ENCODE measurements around the gene MAN1A2.

MAN1A2 gene

DNA sequence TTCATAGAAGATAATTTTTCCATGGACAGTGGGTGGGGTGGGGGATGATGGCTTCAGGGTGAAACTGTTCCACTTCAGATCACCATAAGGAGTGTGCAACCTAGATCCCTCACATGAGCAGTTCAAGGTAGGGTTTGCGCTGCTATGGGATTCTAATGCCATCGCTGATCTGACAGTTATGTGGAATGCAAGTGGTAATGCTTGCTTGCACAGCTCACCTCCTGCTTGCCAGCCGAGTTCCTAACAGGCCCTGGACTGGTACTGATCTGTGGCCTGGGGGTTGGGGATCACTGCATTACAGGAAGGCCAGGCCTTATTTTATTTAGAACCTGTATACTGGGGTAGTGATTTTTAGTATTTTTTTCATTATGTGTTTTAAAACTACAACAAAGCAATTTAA lies 22.0 kb downstream of the MAN1A2 start:
- H3K9me3 ChIP-seq (replicated peaks in 1 of 11) = peaks cover 8 to 43% (median 12%) of the 10 kb centered on the region in 11 experiments; a peak in 20 of 22 replicates
- TF ChIP-seq Cebpa-rat (IDR thresholded peaks at IDR 0.05) = no peak
- no peak overlapping the region for H3K4me3 ChIP-seq
- H3K9ac ChIP-seq = no peak overlapping the region
- H3K27me3 ChIP-seq = no peaks in the 10 kb centered on the region
- H4K20me1 ChIP-seq = peaks cover 0 to 88% (median 31%) of the 10 kb centered on the region in 11 experiments; a peak in 14 of 22 replicates
- peaks cover 4 to 12% (median 7%) of the 10 kb centered on the region in 10 experiments; a peak in 14 of 20 replicates for H3K4me1 ChIP-seq
- H3K27ac ChIP-seq = no peak overlapping the region
- H3K4me2 ChIP-seq = no peak overlapping the region
- peaks cover 0 to 11% (median 0%) of the 10 kb centered on the region in 11 experiments; a peak in 2 of 22 replicates for H3K36me3 ChIP-seq

GRCh38 chr1:117389779-117390178 lies 22.5 kb downstream of the MAN1A2 start:
- Histone ChIP-seq H3K4me3 (no peak overlapping the region), H3K9me3 (replicated peaks in 1 of 11) (peaks cover 3 to 38% (median 8%) of the 10 kb centered on the region in 11 experiments; a peak in 17 of 22 replicates), H3K9ac (no peak overlapping the region), H3K4me2 (no peak overlapping the region), H4K20me1 (peaks cover 0 to 90% (median 36%) of the 10 kb centered on the region in 11 experiments; a peak in 14 of 22 replicates), H3K27ac (no peak overlapping the region), H3K4me1 (peaks cover 4 to 12% (median 7%) of the 10 kb centered on the region in 10 experiments; a peak in 14 of 20 replicates), H3K27me3 (no peaks in the 10 kb centered on the region), H3K36me3 (peaks cover 0 to 8% (median 0%) of the 10 kb centered on the region in 11 experiments; a peak in 2 of 22 replicates)
- TF ChIP-seq Cebpa-rat (IDR thresholded peaks at IDR 0.05) = no peak

DNA sequence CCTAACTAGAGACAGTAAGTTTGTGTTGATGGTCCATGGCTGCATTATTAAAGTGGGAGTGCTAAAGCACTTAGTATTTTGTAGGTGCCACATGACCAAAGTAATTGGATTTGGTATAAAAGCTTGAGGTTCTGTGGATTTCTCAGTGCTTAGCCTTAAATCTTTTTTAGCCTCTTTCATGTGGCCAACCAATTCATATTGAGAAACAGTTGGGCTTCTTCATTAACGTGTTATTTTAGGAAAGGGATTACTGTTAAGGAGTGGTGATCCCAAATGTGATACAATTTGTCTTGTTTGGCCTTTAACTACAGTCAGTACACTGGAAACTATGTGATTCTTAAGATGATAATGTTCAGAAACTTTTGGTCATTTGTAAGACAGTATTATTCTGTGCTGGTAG lies 25.5 kb downstream of the MAN1A2 start:
- Histone ChIP-seq H3K9ac (no peak overlapping the region), H4K20me1 (peaks cover 0 to 89% (median 27%) of the 10 kb centered on the region in 11 experiments; a peak in 13 of 22 replicates), H3K27ac (no peak overlapping the region), H3K4me2 (no peak overlapping the region), H3K36me3 (peaks cover 0 to 5% (median 0%) of the 10 kb centered on the region in 11 experiments; a peak in 1 of 22 replicates), H3K4me3 (no peak overlapping the region), H3K9me3 (replicated peaks in 1 of 11) (peaks cover 0 to 28% (median 3%) of the 10 kb centered on the region in 11 experiments; a peak in 10 of 22 replicates), H3K4me1 (peaks cover 4 to 8% (median 6%) of the 10 kb centered on the region in 10 experiments; a peak in 14 of 20 replicates), H3K27me3 (no peaks in the 10 kb centered on the region)
- no peak for TF ChIP-seq Cebpa-rat (IDR thresholded peaks at IDR 0.05)

- Histone ChIP-seq H3K4me1 (no peaks in the 10 kb centered on the region), H3K27ac (no peak overlapping the region), H3K9me3 (replicated peaks in 1 of 11) (peaks cover 7 to 34% (median 22%) of the 10 kb centered on the region in 11 experiments; a peak in 18 of 22 replicates), H4K20me1 (peaks cover 0 to 93% (median 28%) of the 10 kb centered on the region in 11 experiments; a peak in 10 of 22 replicates), H3K9ac (no peak overlapping the region), H3K36me3 (peaks cover 0 to 12% (median under 1%) of the 10 kb centered on the region in 11 experiments; a peak in 4 of 22 replicates), H3K27me3 (no peaks in the 10 kb centered on the region), H3K4me3 (no peak overlapping the region), H3K4me2 (no peak overlapping the region)
- no peak for TF ChIP-seq Cebpa-rat (IDR thresholded peaks at IDR 0.05)
These were observed 28.8 kb downstream of the MAN1A2 start for GRCh38 chr1:117396074-117396473.

DNA sequence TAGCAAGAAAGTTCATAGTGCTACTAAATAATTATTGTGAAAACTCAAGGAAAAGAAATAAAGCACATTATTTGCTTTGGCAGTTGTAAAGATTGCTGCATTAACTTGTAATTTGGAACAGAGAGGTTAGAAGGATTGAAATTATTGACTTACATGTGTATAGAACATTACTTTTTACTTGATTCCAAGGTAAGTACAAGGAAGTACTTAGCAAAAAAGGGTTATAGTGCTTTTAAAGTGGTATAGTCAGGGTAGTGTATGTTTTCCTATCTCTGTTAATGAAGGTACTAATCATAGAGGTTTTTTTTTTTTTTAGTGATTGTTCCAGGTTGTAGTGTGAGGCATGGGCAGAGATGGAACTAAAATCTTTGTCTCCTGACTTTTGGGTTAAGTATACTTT lies 29.4 kb downstream of the MAN1A2 start:
- Histone ChIP-seq H3K4me1 (no peaks in the 10 kb centered on the region), H3K4me2 (no peak overlapping the region), H3K27me3 (no peaks in the 10 kb centered on the region), H4K20me1 (peaks cover 0 to 95% (median 28%) of the 10 kb centered on the region in 11 experiments; a peak in 10 of 22 replicates), H3K9me3 (replicated peaks in 1 of 11) (peaks cover 7 to 39% (median 28%) of the 10 kb centered on the region in 11 experiments; a peak in 20 of 22 replicates), H3K4me3 (no peak overlapping the region), H3K27ac (no peak overlapping the region), H3K9ac (no peak overlapping the region), H3K36me3 (peaks cover 0 to 18% (median 5%) of the 10 kb centered on the region in 11 experiments; a peak in 8 of 22 replicates)
- TF ChIP-seq Cebpa-rat (IDR thresholded peaks at IDR 0.05) = no peak

GRCh38 chr1:117398957-117399356 lies 31.7 kb downstream of the MAN1A2 start:
- H3K9me3 ChIP-seq (replicated peaks in 1 of 11) = peaks cover 26 to 57% (median 42%) of the 10 kb centered on the region in 11 experiments
- TF ChIP-seq Cebpa-rat (IDR thresholded peaks at IDR 0.05) = no peak
- no peaks in the 10 kb centered on the region for H3K27me3 ChIP-seq
- no peak overlapping the region for H3K4me2 ChIP-seq
- peaks cover 22 to 41% (median 27%) of the 10 kb centered on the region in 11 experiments for H3K36me3 ChIP-seq
- no peak overlapping the region for H3K9ac ChIP-seq
- H4K20me1 ChIP-seq = peaks cover 0 to 78% (median 20%) of the 10 kb centered on the region in 11 experiments; a peak in 9 of 22 replicates
- H3K4me3 ChIP-seq = no peak overlapping the region
- no peaks in the 10 kb centered on the region for H3K4me1 ChIP-seq
- no peak overlapping the region for H3K27ac ChIP-seq

DNA sequence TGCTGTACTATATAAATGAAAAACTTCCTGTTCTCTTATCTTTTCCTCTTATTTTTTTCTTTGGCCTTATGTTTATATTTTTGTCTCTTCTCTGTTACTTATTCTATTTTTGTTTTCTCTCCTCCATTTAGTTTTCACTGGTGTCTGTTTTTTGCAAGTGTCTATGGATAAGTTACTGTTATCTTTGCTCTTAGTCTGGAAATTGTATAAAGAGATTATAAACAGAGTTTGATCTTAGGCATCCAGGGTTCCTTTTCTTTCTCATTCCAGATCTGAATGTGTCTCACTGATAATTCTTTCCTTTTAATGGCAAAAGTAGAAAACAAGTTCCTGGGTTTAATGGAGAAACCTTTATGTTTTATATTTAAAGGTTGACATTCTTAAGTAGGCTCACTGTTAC lies 34.5 kb downstream of the MAN1A2 start:
- peaks cover 0 to 60% (median 9%) of the 10 kb centered on the region in 11 experiments; a peak in 8 of 22 replicates for H4K20me1 ChIP-seq
- TF ChIP-seq Cebpa-rat (IDR thresholded peaks at IDR 0.05) = no peak
- no peak overlapping the region for H3K9ac ChIP-seq
- H3K9me3 ChIP-seq (replicated peaks in 1 of 11) = peaks cover 26 to 55% (median 44%) of the 10 kb centered on the region in 11 experiments
- no peak overlapping the region for H3K27ac ChIP-seq
- no peak overlapping the region for H3K4me2 ChIP-seq
- no peak overlapping the region for H3K4me3 ChIP-seq
- H3K4me1 ChIP-seq = no peaks in the 10 kb centered on the region
- H3K36me3 ChIP-seq = peaks cover 45 to 60% (median 54%) of the 10 kb centered on the region in 11 experiments
- H3K27me3 ChIP-seq = no peaks in the 10 kb centered on the region

DNA sequence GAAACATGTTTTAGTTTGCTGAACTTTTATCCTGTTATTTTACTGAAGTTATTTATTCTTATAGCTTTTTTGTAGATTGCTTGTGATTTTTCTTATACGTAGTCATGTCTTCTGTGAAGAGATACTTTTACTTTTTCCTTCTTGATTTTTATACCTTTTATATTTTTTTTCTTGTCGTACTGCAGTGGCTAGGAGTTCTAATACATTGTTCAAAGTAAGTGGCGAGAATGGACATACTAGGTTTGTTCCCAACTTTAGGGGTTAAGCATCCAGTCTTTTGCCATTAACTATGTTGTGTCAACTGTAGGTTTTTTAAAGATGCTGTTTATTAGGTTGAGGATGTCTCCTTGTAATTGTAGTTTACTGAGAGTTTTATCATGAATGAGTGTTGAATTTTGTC lies 36.3 kb downstream of the MAN1A2 start:
- no peaks in the 10 kb centered on the region for H3K27me3 ChIP-seq
- peaks cover 53 to 74% (median 69%) of the 10 kb centered on the region in 11 experiments for H3K36me3 ChIP-seq
- no peaks in the 10 kb centered on the region for H3K4me1 ChIP-seq
- H3K4me2 ChIP-seq = no peak overlapping the region
- no peak overlapping the region for H3K27ac ChIP-seq
- H4K20me1 ChIP-seq = peaks cover 0 to 43% (median 8%) of the 10 kb centered on the region in 11 experiments; a peak in 8 of 22 replicates
- peaks cover 26 to 51% (median 39%) of the 10 kb centered on the region in 11 experiments for H3K9me3 ChIP-seq (replicated peaks in 1 of 11)
- no peak overlapping the region for H3K9ac ChIP-seq
- no peak overlapping the region for H3K4me3 ChIP-seq
- no peak for TF ChIP-seq Cebpa-rat (IDR thresholded peaks at IDR 0.05)

DNA sequence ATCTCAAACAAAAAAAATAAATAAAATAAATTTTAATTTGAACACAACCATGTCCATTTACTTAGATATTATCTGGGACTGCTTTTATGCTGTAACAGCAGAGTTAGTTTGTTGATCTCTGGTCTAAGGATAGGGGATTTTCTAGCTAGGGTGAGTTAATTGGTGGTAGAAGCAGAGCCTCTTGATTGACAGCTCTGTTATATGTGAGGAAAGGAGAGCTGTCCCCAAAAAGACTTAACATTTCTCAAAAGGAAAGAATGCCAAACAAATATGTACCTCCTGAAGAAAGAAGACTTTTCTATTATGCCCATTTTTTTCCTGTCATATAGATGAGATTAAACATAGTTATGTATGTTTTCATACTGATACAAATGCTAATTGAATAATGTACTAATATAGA lies 37.8 kb downstream of the MAN1A2 start:
- Histone ChIP-seq H3K9ac (no peak overlapping the region), H3K4me1 (no peaks in the 10 kb centered on the region), H3K36me3 (peaks cover 56 to 82% (median 74%) of the 10 kb centered on the region in 11 experiments), H3K4me2 (no peak overlapping the region), H3K27ac (no peak overlapping the region), H4K20me1 (peaks cover 0 to 29% (median 0%) of the 10 kb centered on the region in 11 experiments; a peak in 5 of 22 replicates), H3K4me3 (no peak overlapping the region), H3K9me3 (replicated peaks in 1 of 11) (peaks cover 19 to 39% (median 34%) of the 10 kb centered on the region in 11 experiments), H3K27me3 (no peaks in the 10 kb centered on the region)
- no peak for TF ChIP-seq Cebpa-rat (IDR thresholded peaks at IDR 0.05)

All from BLaER1 treated with 17β-estradiol and CSF1 and Interleukin-3, amounts not matched to agents 10 nM and 100 nM (cell line).